Right atrium auricular region (tissue), 2 donors: ENCODE data around the gene DNAJC5G. TPM values are rescaled to one million over a fixed set of nuclear protein-coding genes. Genes with fewer than 3 reads are reported as not detected.

Experiments used
- DNase-seq: peaks from one replicate; pipeline ENCODE4 v3.0.0-alpha.2; 2019; ENCODE audit warnings: low spot score
- H3K27ac ChIP-seq, 2 donors: fragments of 200-600 bp; sonication (generic); 1 replicate in 1 of 2; 2 replicates in 1 of 2; pipeline ENCODE4 v1.5.1; 2016 to 2019
- H3K27me3 ChIP-seq, 2 donors: fragments of 200-600 bp; sonication (generic); one replicate each; pipeline versions ENCODE4 v1.5.1 to v1.6.0; 2017 to 2019
- H3K36me3 ChIP-seq: fragments of 200-600 bp; sonication (generic); one replicate; pipeline ENCODE4 v1.5.1; 2016
- H3K4me1 ChIP-seq, 2 donors: fragments of 200-600 bp; sonication (generic); one replicate each; pipeline versions ENCODE4 v1.5.1 to v1.6.0; 2017 to 2019
- H3K4me3 ChIP-seq, 2 donors: fragments of 200-600 bp; sonication (generic); 1 replicate in 1 of 2; 2 replicates in 1 of 2; pipeline ENCODE4 v1.5.1; 2017 to 2019; ENCODE audit warnings: mild to moderate bottlenecking in 1 of 2, moderate library complexity in 1 of 2
- H3K9me3 ChIP-seq, 2 donors: fragments of 200-600 bp; sonication (generic); one replicate each; pipeline ENCODE4 v1.5.1; 2019
- total RNA-seq, 2 donors: library from RNA; depleted of rRNA; stranded (reverse); fragments of >200 nt; gene quantifications; one replicate each; pipeline ENCODE4 v1.1.0, GENCODE V29; 2016
- TF ChIP-seq, protein P1 (sequence below), 2 donors: fragments of 200-600 bp; sonication (generic); IDR thresholded peaks; one replicate each; pipeline ENCODE4 v1.5.1; 2019; ENCODE audit warnings: antibody characterized with exemption in 2 of 2

The DNAJC5G gene
- total RNA-seq, 2 donors from 2014 or later = 0.59 to 0.94 TPM

DNA sequence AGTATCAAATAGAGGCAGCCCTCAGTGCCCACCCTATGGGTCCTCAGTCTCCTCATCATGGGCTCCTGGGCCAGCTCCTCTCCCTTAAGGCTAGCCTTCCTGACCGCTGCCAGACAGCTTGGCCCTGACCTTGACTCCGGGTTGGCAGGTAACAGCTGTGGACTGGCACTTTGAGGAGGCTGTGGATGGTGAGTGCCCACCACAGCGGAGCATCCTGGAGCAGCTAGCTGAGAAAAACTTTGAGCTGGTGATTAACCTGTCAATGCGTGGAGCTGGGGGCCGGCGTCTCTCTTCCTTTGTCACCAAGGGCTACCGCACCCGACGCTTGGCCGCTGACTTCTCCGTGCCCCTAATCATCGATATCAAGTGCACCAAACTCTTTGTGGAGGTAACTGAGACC is 39.1 kb upstream of the DNAJC5G start:
- Histone ChIP-seq H3K27me3 (no peaks in the 10 kb centered on the region), H3K9me3 (no peaks in the 10 kb centered on the region), H3K4me3 (no peak overlapping the region), H3K27ac (no peak overlapping the region), H3K4me1 (no peaks in the 10 kb centered on the region), H3K36me3 (peaks cover 98% of the 10 kb centered on the region)
- no peak for DNase-seq
- TF ChIP-seq, protein P1, sequence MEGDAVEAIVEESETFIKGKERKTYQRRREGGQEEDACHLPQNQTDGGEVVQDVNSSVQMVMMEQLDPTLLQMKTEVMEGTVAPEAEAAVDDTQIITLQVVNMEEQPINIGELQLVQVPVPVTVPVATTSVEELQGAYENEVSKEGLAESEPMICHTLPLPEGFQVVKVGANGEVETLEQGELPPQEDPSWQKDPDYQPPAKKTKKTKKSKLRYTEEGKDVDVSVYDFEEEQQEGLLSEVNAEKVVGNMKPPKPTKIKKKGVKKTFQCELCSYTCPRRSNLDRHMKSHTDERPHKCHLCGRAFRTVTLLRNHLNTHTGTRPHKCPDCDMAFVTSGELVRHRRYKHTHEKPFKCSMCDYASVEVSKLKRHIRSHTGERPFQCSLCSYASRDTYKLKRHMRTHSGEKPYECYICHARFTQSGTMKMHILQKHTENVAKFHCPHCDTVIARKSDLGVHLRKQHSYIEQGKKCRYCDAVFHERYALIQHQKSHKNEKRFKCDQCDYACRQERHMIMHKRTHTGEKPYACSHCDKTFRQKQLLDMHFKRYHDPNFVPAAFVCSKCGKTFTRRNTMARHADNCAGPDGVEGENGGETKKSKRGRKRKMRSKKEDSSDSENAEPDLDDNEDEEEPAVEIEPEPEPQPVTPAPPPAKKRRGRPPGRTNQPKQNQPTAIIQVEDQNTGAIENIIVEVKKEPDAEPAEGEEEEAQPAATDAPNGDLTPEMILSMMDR (IDR thresholded peaks at IDR 0.05) = no peak

DNA sequence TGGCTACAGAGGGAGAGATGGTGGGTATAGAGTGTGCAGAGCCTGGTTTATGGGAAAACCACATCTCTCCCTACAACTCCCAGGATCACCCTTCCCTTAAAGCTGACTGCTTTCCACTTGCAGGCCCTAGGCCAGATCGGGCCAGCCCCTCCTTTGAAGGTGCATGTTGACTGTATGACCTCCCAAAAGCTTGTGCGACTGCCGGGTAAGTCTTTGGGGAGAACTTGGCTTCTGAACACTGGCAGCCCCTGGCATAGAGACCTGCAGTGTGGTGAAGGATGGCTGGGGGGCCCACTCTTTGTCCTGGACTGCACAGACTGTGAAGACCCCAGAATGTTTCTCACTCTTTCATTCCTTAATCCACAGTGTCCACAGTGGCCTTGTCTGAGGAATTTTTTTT is 38.6 kb upstream of the DNAJC5G start:
- H3K4me3 ChIP-seq = no peak overlapping the region
- H3K4me1 ChIP-seq = no peaks in the 10 kb centered on the region
- no peaks in the 10 kb centered on the region for H3K9me3 ChIP-seq
- DNase-seq = no peak
- H3K27me3 ChIP-seq = no peaks in the 10 kb centered on the region
- peaks cover 98% of the 10 kb centered on the region for H3K36me3 ChIP-seq
- TF ChIP-seq, protein P1 (IDR thresholded peaks at IDR 0.05) = no peak
- H3K27ac ChIP-seq = no peak overlapping the region

DNA sequence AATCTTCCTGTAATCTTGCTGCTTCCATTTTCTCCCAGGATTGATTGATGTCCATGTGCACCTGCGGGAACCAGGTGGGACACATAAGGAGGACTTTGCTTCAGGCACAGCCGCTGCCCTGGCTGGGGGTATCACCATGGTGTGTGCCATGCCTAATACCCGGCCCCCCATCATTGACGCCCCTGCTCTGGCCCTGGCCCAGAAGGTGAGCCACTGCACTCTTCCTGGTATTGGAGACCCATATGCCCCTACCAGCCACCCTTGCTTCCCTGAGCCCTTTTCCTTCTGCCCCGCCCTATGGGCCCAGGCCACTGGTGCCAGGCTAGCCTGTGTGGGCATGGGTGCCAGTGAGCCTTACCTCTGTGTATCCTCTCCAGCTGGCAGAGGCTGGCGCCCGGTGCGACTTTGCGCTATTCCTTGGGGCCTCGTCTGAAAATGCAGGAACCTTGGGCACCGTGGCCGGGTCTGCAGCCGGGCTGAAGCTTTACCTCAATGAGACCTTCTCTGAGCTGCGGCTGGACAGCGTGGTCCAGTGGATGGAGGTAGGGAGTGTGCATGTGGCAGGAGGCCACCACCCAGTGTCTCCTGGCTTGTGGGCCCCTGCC is 37.8 kb upstream of the DNAJC5G start:
- H3K4me3 ChIP-seq = no peak overlapping the region
- no peaks in the 10 kb centered on the region for H3K9me3 ChIP-seq
- peaks cover 97% of the 10 kb centered on the region for H3K36me3 ChIP-seq
- no peaks in the 10 kb centered on the region for H3K4me1 ChIP-seq
- no peaks in the 10 kb centered on the region for H3K27me3 ChIP-seq
- TF ChIP-seq, protein P1 (IDR thresholded peaks at IDR 0.05) = no peak
- DNase-seq = no peak
- H3K27ac ChIP-seq = no peak overlapping the region

DNA sequence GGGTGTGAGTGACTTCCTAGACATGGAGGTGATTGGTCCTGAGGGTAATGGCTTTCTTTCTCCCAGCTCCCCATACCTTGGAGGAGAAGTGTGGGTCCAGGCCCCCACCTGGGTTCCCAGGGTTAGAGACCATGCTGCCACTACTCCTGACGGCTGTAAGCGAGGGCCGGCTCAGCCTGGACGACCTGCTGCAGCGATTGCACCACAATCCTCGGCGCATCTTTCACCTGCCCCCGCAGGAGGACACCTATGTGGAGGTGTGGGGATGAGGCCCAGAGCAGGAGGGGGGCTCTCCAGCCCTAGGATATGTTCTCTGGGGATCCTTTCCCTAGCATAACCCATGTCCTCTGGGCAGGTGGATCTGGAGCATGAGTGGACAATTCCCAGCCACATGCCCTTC is 36.3 kb upstream of the DNAJC5G start:
- Histone ChIP-seq H3K4me1 (peaks cover 0 to 6% of the 10 kb centered on the region in 2 donors), H3K36me3 (peaks cover 87% of the 10 kb centered on the region), H3K9me3 (no peaks in the 10 kb centered on the region), H3K27me3 (no peaks in the 10 kb centered on the region), H3K4me3 (no peak overlapping the region), H3K27ac (no peak overlapping the region)
- TF ChIP-seq, protein P1 (IDR thresholded peaks at IDR 0.05) = no peak
- no peak for DNase-seq

DNA sequence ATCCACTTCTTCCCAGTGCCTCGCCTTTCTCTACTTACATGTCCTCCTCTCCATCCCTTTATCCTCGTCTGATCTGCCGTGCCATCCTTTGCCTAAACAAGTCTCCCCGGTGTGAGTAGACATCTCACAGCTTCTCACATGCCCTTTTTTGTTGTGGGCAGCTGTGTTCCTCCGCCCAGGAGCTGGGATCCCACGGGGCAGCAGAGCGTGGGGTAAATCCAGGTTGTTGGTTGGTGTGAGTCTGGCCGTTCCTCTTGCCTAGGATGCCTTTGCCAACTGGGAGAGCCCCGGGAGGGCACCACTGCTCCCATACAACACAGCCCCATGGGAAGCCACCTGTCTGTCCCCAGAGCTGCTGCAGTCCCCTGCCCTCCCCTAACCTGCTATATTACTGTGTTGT is 34.8 kb upstream of the DNAJC5G start:
- Histone ChIP-seq H3K27ac (no peak overlapping the region), H3K36me3 (peaks cover 73% of the 10 kb centered on the region), H3K4me3 (no peak overlapping the region), H3K9me3 (no peaks in the 10 kb centered on the region), H3K27me3 (no peaks in the 10 kb centered on the region), H3K4me1 (peaks cover 0 to 12% of the 10 kb centered on the region in 2 donors)
- TF ChIP-seq, protein P1 (IDR thresholded peaks at IDR 0.05) = no peak
- no peak for DNase-seq
